GM12865 (cell line): ENCODE measurements around the gene NDUFA9.

Source experiments
- DNase-seq: peaks from one replicate; pipeline ENCODE4 v3.0.0; 2010; ENCODE audit warnings: low read depth
- H3K4me3 ChIP-seq: 2 replicates; pipeline ENCODE4 v1.5.1; 2011; ENCODE audit warnings: mild to moderate bottlenecking, low read depth, low read length, control low read depth
- CTCF ChIP-seq: IDR thresholded peaks from 2 replicates; pipeline ENCODE4 v1.5.1; 2011; ENCODE audit warnings: low read length, control low read depth, low read depth, inconsistent platforms; ENCODE audit not compliant: insufficient read depth; ENCODE audit errors: missing control alignments

The NDUFA9 gene

GRCh38 chr12:4648501-4649357 lies at the start of gene NDUFA9, which contains the start of gene AKAP3:
TSS of gene NDUFA9 (plus strand) at chr12:4649114. CDS start at chr12:4649127, 13 bp downstream.
TSS of gene AKAP3 (minus strand) at chr12:4649051. CDS start at chr12:4638196, 10,855 bp downstream.
- peak; percentile 87 for DNase-seq
- TF ChIP-seq CTCF = no peak
- H3K4me3 ChIP-seq = peak within 1 kb of the TSS; percentile 96

- H3K4me3 ChIP-seq = no peak overlapping the region
- DNase-seq = no peak
- TF ChIP-seq CTCF = no peak
Measured at GRCh38 chr12:4603421-4603820, 45.5 kb upstream of the NDUFA9 start.

- no peak for DNase-seq
- TF ChIP-seq CTCF = no peak
- no peak overlapping the region for H3K4me3 ChIP-seq
Measured at GRCh38 chr12:4603946-4604345, 45.0 kb upstream of the NDUFA9 start.

- peak; percentile 92 for DNase-seq
- TF ChIP-seq CTCF = peak; percentile 99
- H3K4me3 ChIP-seq = peak overlapping the region; percentile 91
Measured at GRCh38 chr12:4604684-4605193, 44.2 kb upstream of the NDUFA9 start.

- H3K4me3 ChIP-seq = no peak overlapping the region
- no peak for TF ChIP-seq CTCF
- DNase-seq = no peak
Measured at GRCh38 chr12:4607056-4607455, 41.9 kb upstream of the NDUFA9 start.

- no peak for TF ChIP-seq CTCF
- H3K4me3 ChIP-seq = no peak overlapping the region
- DNase-seq = no peak
Measured at GRCh38 chr12:4609071-4609470, 39.8 kb upstream of the NDUFA9 start.

- no peak for TF ChIP-seq CTCF
- H3K4me3 ChIP-seq = no peak overlapping the region
- no peak for DNase-seq
Measured at GRCh38 chr12:4610481-4610880, 38.4 kb upstream of the NDUFA9 start.
